Astrocyte (in vitro differentiated cells and primary cell): ENCODE measurements around the gene SNCAIP. TPM values are rescaled to one million over a fixed set of nuclear protein-coding genes. Genes with fewer than 3 reads are reported as not detected.

ENCODE experiments used
- DNase-seq: peaks from one replicate; pipeline ENCODE4 v3.0.0-alpha.2; 2010; ENCODE audit warnings: low read depth
- FAIRE-seq: peaks from 2 replicates; lab custom pipeline; 2011; peaks lifted over from hg19 to GRCh38; lab: Jason Lieb, UNC
- H2AFZ ChIP-seq: 2 replicates; pipeline ENCODE4 v1.6.0; 2012; ENCODE audit warnings: low read depth, low read length, inconsistent platforms
- H3K27ac ChIP-seq: 2 replicates; pipeline ENCODE4 v1.5.1; 2011; ENCODE audit warnings: low read depth, low read length, inconsistent platforms
- H3K27me3 ChIP-seq: 2 replicates; pipeline ENCODE4 v1.6.0; 2011; ENCODE audit warnings: low read length, inconsistent platforms; ENCODE audit not compliant: insufficient read depth
- H3K36me3 ChIP-seq: 2 replicates; pipeline ENCODE4 v1.5.1; 2011; ENCODE audit warnings: low read length, inconsistent platforms; ENCODE audit not compliant: insufficient read depth
- H3K4me1 ChIP-seq: 2 replicates; pipeline ENCODE4 v1.5.1; 2011; ENCODE audit warnings: low read length, inconsistent platforms; ENCODE audit not compliant: insufficient read depth
- H3K4me2 ChIP-seq: 2 replicates; pipeline ENCODE4 v1.6.0; 2012; ENCODE audit warnings: low read length, inconsistent platforms
- H3K4me3 ChIP-seq: 2 replicates; pipeline ENCODE4 v1.5.1; 2011; ENCODE audit warnings: low read depth, mild to moderate bottlenecking, low read length, inconsistent platforms; ENCODE audit not compliant: insufficient read depth
- H3K79me2 ChIP-seq: 2 replicates; pipeline ENCODE4 v1.6.0; 2012; ENCODE audit warnings: mild to moderate bottlenecking, low read length, inconsistent platforms; ENCODE audit not compliant: insufficient read depth
- H3K9ac ChIP-seq: 2 replicates; pipeline ENCODE4 v1.6.0; 2012; ENCODE audit warnings: mild to moderate bottlenecking, low read length, inconsistent platforms
- H3K9me3 ChIP-seq: 2 replicates; pipeline ENCODE4 v1.5.1; 2012; ENCODE audit warnings: low read depth, mild to moderate bottlenecking, low read length, inconsistent platforms; ENCODE audit not compliant: insufficient read depth
- H4K20me1 ChIP-seq: 2 replicates; pipeline ENCODE4 v1.6.0; 2012; ENCODE audit warnings: low read length, inconsistent platforms; ENCODE audit not compliant: insufficient read depth
- H3K27ac Mint-ChIP-seq: one replicate; pipeline ENCODE4 v1.8.0; 2021; ENCODE audit warnings: mild to moderate bottlenecking, mixed read lengths; ENCODE audit not compliant: unreplicated experiment
- H3K27me3 Mint-ChIP-seq: one replicate; pipeline ENCODE4 v1.8.0; 2021; ENCODE audit warnings: low read depth, mixed read lengths; ENCODE audit not compliant: unreplicated experiment
- H3K36me3 Mint-ChIP-seq: one replicate; pipeline ENCODE4 v1.8.0; 2021; ENCODE audit warnings: low read depth, mixed read lengths; ENCODE audit not compliant: unreplicated experiment
- H3K4me1 Mint-ChIP-seq: one replicate; pipeline ENCODE4 v1.8.0; 2021; ENCODE audit warnings: low read depth, mixed read lengths; ENCODE audit not compliant: unreplicated experiment
- H3K4me3 Mint-ChIP-seq: one replicate; pipeline ENCODE4 v1.8.0; 2021; ENCODE audit warnings: mild to moderate bottlenecking, moderate library complexity, mixed read lengths; ENCODE audit not compliant: unreplicated experiment
- H3K9me3 Mint-ChIP-seq: one replicate; pipeline ENCODE4 v1.8.0; 2021; ENCODE audit warnings: mild to moderate bottlenecking, mixed read lengths; ENCODE audit not compliant: unreplicated experiment
- EZH2 ChIP-seq: IDR thresholded peaks from 2 replicates; pipeline ENCODE4 v1.6.1; 2012; ENCODE audit warnings: mild to moderate bottlenecking, low read length, inconsistent platforms; ENCODE audit not compliant: insufficient read depth
- total RNA-seq: library from RNA; stranded (reverse); gene quantifications from 2 replicates; pipeline ENCODE4 v1.2.1, GENCODE V29; 2021
- TF ChIP-seq, protein P1 (sequence below): IDR thresholded peaks from 2 replicates; pipeline ENCODE4 v1.5.1; 2011; ENCODE audit warnings: low read depth, mild to moderate bottlenecking, inconsistent platforms, low read length, moderate library complexity; ENCODE audit not compliant: insufficient read depth

The SNCAIP gene
- total RNA-seq, 1 donor from 2014 or later = 1.7 TPM

DNA sequence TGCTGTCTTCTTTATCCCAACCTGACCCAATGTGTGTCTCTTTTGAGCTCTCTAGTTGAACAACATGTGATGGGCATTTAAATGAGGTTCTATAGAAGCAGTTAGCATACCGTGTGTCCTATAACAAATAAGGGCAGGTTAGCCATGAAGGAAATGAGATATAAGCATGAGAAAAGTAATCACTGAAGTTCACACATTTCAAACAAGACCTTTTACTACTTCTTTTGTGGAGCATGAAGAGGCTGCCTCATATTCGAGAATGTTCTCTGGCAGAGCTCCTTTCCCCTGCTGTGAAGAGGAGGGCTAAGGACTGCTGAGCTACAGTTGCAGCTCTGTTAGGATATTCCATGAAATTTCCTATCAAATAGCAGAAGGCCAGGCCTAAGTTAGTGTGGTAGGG lies 15.2 kb upstream of the SNCAIP start:
- Histone ChIP-seq H3K36me3 (no peaks in the 10 kb centered on the region), H3K9ac (no peak overlapping the region), H3K79me2 (no peaks in the 10 kb centered on the region), H3K4me1 (no peaks in the 10 kb centered on the region), H3K27ac (no peak overlapping the region), H4K20me1 (no peaks in the 10 kb centered on the region), H3K4me3 (no peak overlapping the region), H2AFZ (no peak overlapping the region), H3K4me2 (no peak overlapping the region), H3K27me3 (no peaks in the 10 kb centered on the region), H3K9me3 (no peaks in the 10 kb centered on the region)
- H3K36me3 Mint-ChIP-seq = no peaks in the 10 kb centered on the region
- H3K9me3 Mint-ChIP-seq = no peaks in the 10 kb centered on the region
- H3K4me3 Mint-ChIP-seq = no peak overlapping the region
- peaks cover 10% of the 10 kb centered on the region for H3K4me1 Mint-ChIP-seq
- TF ChIP-seq, protein P1, sequence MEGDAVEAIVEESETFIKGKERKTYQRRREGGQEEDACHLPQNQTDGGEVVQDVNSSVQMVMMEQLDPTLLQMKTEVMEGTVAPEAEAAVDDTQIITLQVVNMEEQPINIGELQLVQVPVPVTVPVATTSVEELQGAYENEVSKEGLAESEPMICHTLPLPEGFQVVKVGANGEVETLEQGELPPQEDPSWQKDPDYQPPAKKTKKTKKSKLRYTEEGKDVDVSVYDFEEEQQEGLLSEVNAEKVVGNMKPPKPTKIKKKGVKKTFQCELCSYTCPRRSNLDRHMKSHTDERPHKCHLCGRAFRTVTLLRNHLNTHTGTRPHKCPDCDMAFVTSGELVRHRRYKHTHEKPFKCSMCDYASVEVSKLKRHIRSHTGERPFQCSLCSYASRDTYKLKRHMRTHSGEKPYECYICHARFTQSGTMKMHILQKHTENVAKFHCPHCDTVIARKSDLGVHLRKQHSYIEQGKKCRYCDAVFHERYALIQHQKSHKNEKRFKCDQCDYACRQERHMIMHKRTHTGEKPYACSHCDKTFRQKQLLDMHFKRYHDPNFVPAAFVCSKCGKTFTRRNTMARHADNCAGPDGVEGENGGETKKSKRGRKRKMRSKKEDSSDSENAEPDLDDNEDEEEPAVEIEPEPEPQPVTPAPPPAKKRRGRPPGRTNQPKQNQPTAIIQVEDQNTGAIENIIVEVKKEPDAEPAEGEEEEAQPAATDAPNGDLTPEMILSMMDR = no peak
- no peak for TF ChIP-seq EZH2
- FAIRE-seq (no peak), DNase-seq (no peak)
- H3K27me3 Mint-ChIP-seq = no peaks in the 10 kb centered on the region
- no peak overlapping the region for H3K27ac Mint-ChIP-seq

DNA sequence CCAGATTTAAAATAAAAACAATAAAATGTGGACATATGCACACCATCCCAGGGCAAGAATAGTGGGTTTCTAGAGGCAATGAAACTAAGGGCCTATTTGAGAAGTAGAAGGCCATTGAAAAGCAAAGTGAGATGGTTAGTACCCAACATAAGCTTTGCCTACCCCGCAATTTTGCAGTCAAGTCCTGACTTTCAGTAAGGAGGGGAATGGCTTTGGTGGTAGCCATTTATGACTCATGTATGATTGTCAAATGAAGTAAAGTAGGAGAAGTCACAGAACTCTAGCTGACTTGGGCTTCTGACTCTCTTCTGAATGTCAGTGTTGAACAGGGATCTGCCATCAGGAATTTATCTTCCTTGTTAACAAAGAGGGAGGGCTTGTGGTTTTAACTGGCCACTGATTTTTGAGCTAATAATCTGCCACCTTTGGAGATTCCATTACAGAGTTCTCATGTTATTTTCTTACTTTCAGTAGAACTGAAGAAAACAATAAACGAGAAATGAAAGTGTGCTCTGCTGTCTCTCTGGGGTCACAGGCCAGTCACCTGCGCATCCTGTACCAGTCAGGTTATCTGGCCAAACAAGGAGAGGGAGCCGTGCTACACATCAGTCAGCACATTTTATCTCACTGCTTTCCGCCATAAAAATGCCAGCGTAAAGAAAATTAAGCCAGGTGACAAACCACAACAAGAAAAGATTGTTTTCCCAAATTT lies 14.3 kb upstream of the SNCAIP start:
- no peak for TF ChIP-seq EZH2
- TF ChIP-seq, protein P1 = no peak
- Histone ChIP-seq H3K9ac (no peak overlapping the region), H4K20me1 (no peaks in the 10 kb centered on the region), H3K4me1 (no peaks in the 10 kb centered on the region), H3K4me3 (no peak overlapping the region), H3K36me3 (no peaks in the 10 kb centered on the region), H3K4me2 (no peak overlapping the region), H3K27ac (no peak overlapping the region), H2AFZ (no peak overlapping the region), H3K79me2 (no peaks in the 10 kb centered on the region), H3K27me3 (no peaks in the 10 kb centered on the region), H3K9me3 (no peaks in the 10 kb centered on the region)
- H3K36me3 Mint-ChIP-seq = no peaks in the 10 kb centered on the region
- no peaks in the 10 kb centered on the region for H3K9me3 Mint-ChIP-seq
- H3K27ac Mint-ChIP-seq = no peak overlapping the region
- H3K27me3 Mint-ChIP-seq = no peaks in the 10 kb centered on the region
- no peak overlapping the region for H3K4me3 Mint-ChIP-seq
- peaks cover 2% of the 10 kb centered on the region for H3K4me1 Mint-ChIP-seq
- FAIRE-seq = no peak
- DNase-seq = no peak

DNA sequence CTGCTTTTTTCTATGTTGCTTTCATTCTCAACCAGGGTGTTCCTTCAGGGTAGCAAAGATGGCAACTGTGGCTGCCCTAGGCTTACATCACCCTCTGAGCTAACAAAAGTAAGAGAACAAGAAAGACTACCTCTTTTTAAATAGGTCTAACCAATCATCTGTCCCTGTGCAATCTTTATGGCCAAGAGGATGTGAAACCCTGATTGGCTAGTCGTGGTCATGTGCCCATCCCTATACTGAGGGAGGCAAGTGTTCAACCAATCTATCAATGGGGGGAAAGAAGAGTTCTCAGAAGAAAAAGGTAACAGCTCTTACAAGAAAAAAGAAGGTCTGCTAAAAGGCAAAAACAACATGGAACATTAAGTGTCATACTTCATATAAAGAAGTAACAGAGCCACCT lies 11.7 kb upstream of the SNCAIP start:
- Histone ChIP-seq H4K20me1 (no peaks in the 10 kb centered on the region), H3K9me3 (no peaks in the 10 kb centered on the region), H3K9ac (no peak overlapping the region), H3K79me2 (no peaks in the 10 kb centered on the region), H3K4me1 (no peaks in the 10 kb centered on the region), H3K36me3 (no peaks in the 10 kb centered on the region), H3K4me3 (no peak overlapping the region), H3K4me2 (no peak overlapping the region), H3K27me3 (no peaks in the 10 kb centered on the region), H3K27ac (no peak overlapping the region), H2AFZ (no peak overlapping the region)
- H3K4me1 Mint-ChIP-seq = peaks cover 2% of the 10 kb centered on the region
- no peaks in the 10 kb centered on the region for H3K9me3 Mint-ChIP-seq
- no peaks in the 10 kb centered on the region for H3K36me3 Mint-ChIP-seq
- H3K27ac Mint-ChIP-seq = no peak overlapping the region
- FAIRE-seq (no peak), DNase-seq (no peak)
- TF ChIP-seq EZH2 = no peak
- TF ChIP-seq, protein P1 = no peak
- no peak overlapping the region for H3K4me3 Mint-ChIP-seq
- H3K27me3 Mint-ChIP-seq = no peaks in the 10 kb centered on the region
